PC-3 (cell line): ENCODE data around the gene LY6G5C. TPM values are rescaled to one million over a fixed set of nuclear protein-coding genes. Genes with fewer than 3 reads are reported as not detected.
A peak's percentile ranks its signal among the peaks of the same experiment; 100 is the strongest.

ENCODE experiments used
- ATAC-seq: fragments of 200-7000 bp; cut with Tn5 transposase; 2 replicates; pipeline ENCODE4 v1.9.1; 2020; ENCODE audit warnings: mild to moderate bottlenecking, moderate library complexity
- BruUV-seq: library from RNA; stranded (reverse); fragments of 400-500 nt; replicated peaks from 2 replicates; lab custom pipeline; 2021; lab: Mats Ljungman, UMichigan
- CTCF ChIA-PET: fragments of 300-600 bp; sonication (Branson Sonifier 250); formaldehyde crosslinking; loops from one replicate; lab custom pipeline; 2022; ENCODE audit warnings: antibody characterized with exemption; lab: Charles Lee
- POLR2A ChIA-PET: fragments of 300-600 bp; sonication (Branson Sonifier 250); formaldehyde crosslinking; loops from one replicate; lab custom pipeline; 2022; ENCODE audit warnings: antibody characterized with exemption; ENCODE audit not compliant: unreplicated experiment; lab: Charles Lee
- DNase-seq: peaks from one replicate; pipeline ENCODE4 v3.0.0-alpha.2; 2015
- H2AFZ ChIP-seq: fragments of 300-600 bp; sonication (generic); 2 replicates; pipeline ENCODE4 v1.6.0; 2016; ENCODE audit warnings: antibody characterized with exemption, low read length
- H3F3A ChIP-seq: fragments of 300-600 bp; sonication (generic); one replicate; pipeline ENCODE4 v1.6.0; 2017; ENCODE audit warnings: antibody characterized with exemption, low read length, control low read depth, mild to moderate bottlenecking; ENCODE audit not compliant: unreplicated experiment
- H3K27ac ChIP-seq: fragments of 300-600 bp; sonication (generic); 2 replicates; pipeline ENCODE4 v1.5.1; 2016; ENCODE audit warnings: mild to moderate bottlenecking, low read length
- H3K27me3 ChIP-seq: fragments of 300-600 bp; sonication (generic); 2 replicates; pipeline ENCODE4 v1.6.1; 2016; ENCODE audit warnings: low read length, mixed read lengths
- H3K36me3 ChIP-seq: fragments of 300-600 bp; sonication (generic); 2 replicates; pipeline ENCODE4 v1.6.1; 2016; ENCODE audit warnings: low read depth, mixed run types, low read length, mixed read lengths
- H3K4me1 ChIP-seq: fragments of 300-600 bp; sonication (generic); 2 replicates; pipeline ENCODE4 v1.5.1; 2016; ENCODE audit warnings: low read length; ENCODE audit not compliant: insufficient read depth
- H3K4me2 ChIP-seq: fragments of 300-600 bp; sonication (generic); 2 replicates; pipeline ENCODE4 v1.6.0; 2016; ENCODE audit warnings: low read length
- H3K4me3 ChIP-seq: fragments of 300-600 bp; sonication (generic); 2 replicates; pipeline ENCODE4 v1.5.1; 2016; ENCODE audit warnings: mild to moderate bottlenecking, low read length, mixed read lengths
- H3K79me2 ChIP-seq: fragments of 300-600 bp; sonication (generic); 2 replicates; pipeline ENCODE4 v1.6.1; 2017; ENCODE audit warnings: low read length, mixed read lengths
- H3K9ac ChIP-seq: fragments of 300-600 bp; sonication (generic); 2 replicates; pipeline ENCODE4 v1.6.0; 2016; ENCODE audit warnings: mild to moderate bottlenecking, low read length
- H3K9me2 ChIP-seq: fragments of 300-600 bp; sonication (generic); replicated peaks from 2 replicates; pipeline ENCODE4 v1.6.1; 2016; ENCODE audit warnings: mixed run types, low read length, mixed read lengths
- H3K9me3 ChIP-seq: fragments of 300-600 bp; sonication (generic); 2 replicates; pipeline ENCODE4 v1.6.1; 2016; ENCODE audit warnings: low read length, mixed read lengths
- H4K20me1 ChIP-seq: fragments of 300-600 bp; sonication (generic); 2 replicates; pipeline ENCODE4 v1.6.1; 2016; ENCODE audit warnings: low read length, mixed read lengths
- CTCF ChIP-seq: fragments of 300-600 bp; sonication (generic); conservative IDR thresholded peaks from 2 replicates; pipeline ENCODE4 v1.5.1; 2017; ENCODE audit warnings: antibody characterized with exemption, low read depth, mild to moderate bottlenecking, low read length
- EZH2 ChIP-seq: fragments of 300-600 bp; sonication (generic); IDR thresholded peaks from one replicate; pipeline ENCODE4 v1.6.1; 2017; ENCODE audit warnings: antibody characterized with exemption, mild to moderate bottlenecking, low read length; ENCODE audit not compliant: unreplicated experiment
- EZH2phosphoT487 ChIP-seq: fragments of 300-600 bp; sonication (generic); IDR thresholded peaks from 2 replicates; pipeline ENCODE4 v1.6.1; 2018; ENCODE audit warnings: mild to moderate bottlenecking, antibody characterized with exemption, low read length, borderline replicate concordance
- intact Hi-C: fragments of 100-400 bp; cut with micrococcal nuclease; formaldehyde crosslinking; loops from 2 replicates; pipeline ENCODE4 v1.9.0; 2023
- total RNA-seq: library from RNA; depleted of rRNA; stranded (reverse); fragments of >200 nt; gene quantifications from 2 replicates; pipeline ENCODE4 v1.2.3, GENCODE V29; 2014

The LY6G5C gene
- total RNA-seq, 1 experiment from 2014 or later = 1.8 TPM

GRCh38 chr6:31721351-31722020 lies 40.6 kb upstream of the LY6G5C start, which contains the start of gene LY6G6C:
LY6G6C (minus strand) TSS chr6:31721746; CDS start chr6:31721679, 67 bp downstream.
- no peaks in the 10 kb centered on the region for H3K9me2 ChIP-seq
- intact Hi-C loops = no loop called here
- no peak within 1 kb of the TSS for H2AFZ ChIP-seq
- H4K20me1 ChIP-seq = no peaks in the 10 kb centered on the region
- H3F3A ChIP-seq = no peaks in the 10 kb centered on the region
- H3K79me2 ChIP-seq = no peaks in the 10 kb centered on the region
- ATAC-seq (no peak), DNase-seq (no peak)
- peaks cover 29% of the 10 kb centered on the region for H3K4me1 ChIP-seq
- H3K9ac ChIP-seq = no peak within 1 kb of the TSS
- no TSS peak for BruUV-seq
- H3K4me3 ChIP-seq = no peak within 1 kb of the TSS
- no peaks in the 10 kb centered on the region for H3K36me3 ChIP-seq
- H3K27me3 ChIP-seq = no peaks in the 10 kb centered on the region
- POLR2A ChIA-PET = interaction anchor here (0.6 kb wide), 1 partner anchor 55 kb away, joined by 6 read pairs; no protein-coding TSS in a partner anchor
- TF ChIP-seq EZH2phosphoT487 = no peak
- TF ChIP-seq EZH2 = no peak
- no peak for TF ChIP-seq CTCF
- H3K9me3 ChIP-seq = no peaks in the 10 kb centered on the region
- no peak within 1 kb of the TSS for H3K27ac ChIP-seq
- no peak within 1 kb of the TSS for H3K4me2 ChIP-seq
- CTCF ChIA-PET = no interaction called here

- ATAC-seq (no peak), DNase-seq (peak; percentile 37)
- Histone ChIP-seq H3K9me3 (no peaks in the 10 kb centered on the region), H3F3A (no peaks in the 10 kb centered on the region), H3K4me1 (peaks cover 29% of the 10 kb centered on the region), H2AFZ (no peak overlapping the region), H3K27me3 (no peaks in the 10 kb centered on the region), H3K9ac (no peak overlapping the region), H3K4me2 (no peak overlapping the region), H3K27ac (no peak overlapping the region), H3K4me3 (no peak overlapping the region), H4K20me1 (no peaks in the 10 kb centered on the region), H3K79me2 (no peaks in the 10 kb centered on the region), H3K9me2 (no peaks in the 10 kb centered on the region), H3K36me3 (no peaks in the 10 kb centered on the region)
- intact Hi-C loops = no loop called here
- no TSS peak for BruUV-seq
- no peak for TF ChIP-seq CTCF
- ChIA-PET CTCF (no interaction called here), POLR2A (no interaction called here)
Measured at GRCh38 chr6:31720196-31720770, 39.4 kb upstream of the LY6G5C start.

- DNase-seq (no peak), ATAC-seq (no peak)
- TF ChIP-seq CTCF = no peak
- H3K4me1 ChIP-seq = peaks cover 29% of the 10 kb centered on the region
- H3K27me3 ChIP-seq = no peaks in the 10 kb centered on the region
- H3K4me2 ChIP-seq = peak overlapping the region; percentile 58
- no peaks in the 10 kb centered on the region for H3F3A ChIP-seq
- no peaks in the 10 kb centered on the region for H3K9me2 ChIP-seq
- no peaks in the 10 kb centered on the region for H3K9me3 ChIP-seq
- H3K27ac ChIP-seq = peak overlapping the region; percentile 51
- H3K36me3 ChIP-seq = no peaks in the 10 kb centered on the region
- H3K9ac ChIP-seq = no peak overlapping the region
- no peaks in the 10 kb centered on the region for H3K79me2 ChIP-seq
- intact Hi-C loops = loop anchor here (10.0 kb wide), 1 partner anchor 46 kb away; the partner anchor contains the start of gene SAPCD1
- POLR2A ChIA-PET = no interaction called here
- CTCF ChIA-PET = interaction anchor here (0.6 kb wide), 1 partner anchor 47 kb away, joined by 3 read pairs; no protein-coding TSS in a partner anchor
- no peak overlapping the region for H2AFZ ChIP-seq
- no peaks in the 10 kb centered on the region for H4K20me1 ChIP-seq
- no peak overlapping the region for H3K4me3 ChIP-seq
- BruUV-seq = no TSS peak
Measured at GRCh38 chr6:31719001-31719400, 38.1 kb upstream of the LY6G5C start.
